Gastrocnemius medialis (tissue), 4 donors: Measurements from ENCODE around the gene RIPOR1. TPM values are rescaled to one million over a fixed set of nuclear protein-coding genes. Genes with fewer than 3 reads are reported as not detected.
A peak's percentile ranks its signal among the peaks of the same experiment; 100 is the strongest.

Experiments
- ATAC-seq, 2 donors: fragments of 150-250 bp; one replicate each; pipeline ENCODE4 v1.9.1; 2016
- DNase-seq, 2 donors: peaks; one replicate each; pipeline ENCODE4 v3.0.0-alpha.2; 2019
- H3K27ac ChIP-seq, 4 donors: fragments of 200-600 bp; sonication (generic); 1 replicate in 1 of 4; 2 replicates in 3 of 4; pipeline ENCODE4 v1.5.1; 2016 to 2018; ENCODE audit warnings: mild to moderate bottlenecking in 2 of 4, moderate library complexity in 1 of 4
- H3K27me3 ChIP-seq, 3 donors: fragments of 200-600 bp; sonication (generic) in 2 of 3; 1 replicate in 1 of 3; 2 replicates in 2 of 3; pipeline versions ENCODE4 v1.5.1 to v1.6.0; 2016 to 2019; ENCODE audit warnings: mild to moderate bottlenecking in 1 of 3, moderate library complexity in 1 of 3
- H3K36me3 ChIP-seq, 2 donors: fragments of 200-600 bp; sonication (generic) in 1 of 2; one replicate each; pipeline ENCODE4 v1.5.1; 2017 to 2018
- H3K4me1 ChIP-seq, 2 donors: fragments of 200-600 bp; sonication (generic) in 1 of 2; one replicate each; pipeline ENCODE4 v1.5.1; 2016 to 2017; ENCODE audit warnings: mild to moderate bottlenecking in 2 of 2
- H3K4me3 ChIP-seq, 4 donors: fragments of 200-600 bp; sonication (generic) in 3 of 4; 1 replicate in 1 of 4; 2 replicates in 3 of 4; pipeline ENCODE4 v1.5.1; 2016 to 2019; ENCODE audit warnings: mild to moderate bottlenecking in 2 of 4
- H3K9me3 ChIP-seq, 3 donors: fragments of 200-600 bp; sonication (generic) in 2 of 3; 1 replicate in 1 of 3; 2 replicates in 2 of 3; pipeline ENCODE4 v1.5.1; 2016 to 2019
- CTCF ChIP-seq, 5 experiments: fragments of 450-650 bp in 3 of 5; fragments of 200-600 bp in 2 of 5; sonication (generic) in 2 of 5; IDR thresholded peaks in 4 of 5; conservative IDR thresholded peaks in 1 of 5; 1 replicate in 4 of 5; 2 replicates in 1 of 5; pipeline ENCODE4 v1.5.1; 2016 to 2019; ENCODE audit warnings: antibody characterized with exemption in 5 of 5, mild to moderate bottlenecking in 3 of 5, moderate library complexity in 3 of 5
- POLR2A ChIP-seq, 2 donors: fragments of 450-650 bp; IDR thresholded peaks; one replicate each; pipeline ENCODE4 v1.6.1; 2017; ENCODE audit warnings: antibody characterized with exemption in 2 of 2, mild to moderate bottlenecking in 2 of 2, moderate library complexity in 2 of 2
- in situ Hi-C, 4 donors: fragments of 200-750 bp; cut with MboI; loops; one replicate each; pipeline versions ENCODE4 v1.15.0 to v1.8.0; 2017; ENCODE audit warnings: low sequenced_read_pairs in 4 of 4
- intact Hi-C: fragments of 100-400 bp; cut with DNase I; formaldehyde crosslinking; loops from one replicate; pipeline ENCODE4 v1.15.1; 2023; ENCODE audit warnings: low total_unique reads
- total RNA-seq, 4 donors: library from RNA; depleted of rRNA; stranded (reverse); fragments of >200 nt; gene quantifications; one replicate each; pipeline versions ENCODE4 v1.1.0 to v1.2.3, GENCODE V29; 2016

RIPOR1 gene
- total RNA-seq, 4 donors from 2014 or later, result 10.6 to 65.4 (median 25.1) TPM

- intact Hi-C loops (loop anchor here (10.0 kb wide), 1 partner anchor 382 kb away; the partner anchor contains the start of genes CTRL and PSMB10), in situ Hi-C loops (loop anchor here in 2 of 4 donors (10.0 kb wide), 1 partner anchor 112 kb away; the partner anchor contains the start of genes ACD (in 2 of the 2), C16orf86 (in 2 of the 2), ENKD1 (in 2 of the 2) and PARD6A (in 2 of the 2))
- H3K4me1 ChIP-seq, result peaks cover 47 to 53% of the 10 kb centered on the region in 2 donors
- peak overlapping the region; percentile 31 to 71 (median 42) for H3K27ac ChIP-seq
- no peak overlapping the region for H3K4me3 ChIP-seq
- H3K36me3 ChIP-seq, result no peaks in the 10 kb centered on the region
- DNase-seq (no peak), ATAC-seq (peak in 1 of 2 donors; percentile 35)
- TF ChIP-seq CTCF (IDR thresholded peaks at IDR 0.05 in 4 of 5, conservative IDR thresholded peaks at IDR 0.05 in 1 of 5) (no peak), POLR2A (IDR thresholded peaks at IDR 0.05) (no peak)
- no peaks in the 10 kb centered on the region for H3K9me3 ChIP-seq
- no peaks in the 10 kb centered on the region for H3K27me3 ChIP-seq
Measured at GRCh38 chr16:67552476-67552875, 23.8 kb downstream of the RIPOR1 start.

GRCh38 chr16:67555795-67556212 lies 27.2 kb downstream of the RIPOR1 start:
- intact Hi-C loops (loop anchor here (10.0 kb wide), 1 partner anchor 379 kb away; the partner anchor contains the start of genes CTRL and PSMB10), in situ Hi-C loops (loop anchor here in 2 of 4 donors (10.0 kb wide), 1 partner anchor 109 kb away; the partner anchor contains the start of genes ACD (in 2 of the 2), C16orf86 (in 2 of the 2), ENKD1 (in 2 of the 2) and PARD6A (in 2 of the 2))
- no peaks in the 10 kb centered on the region for H3K9me3 ChIP-seq
- TF ChIP-seq CTCF (IDR thresholded peaks at IDR 0.05 in 4 of 5, conservative IDR thresholded peaks at IDR 0.05 in 1 of 5) (no peak), POLR2A (IDR thresholded peaks at IDR 0.05) (no peak)
- H3K4me1 ChIP-seq, result peaks cover 29 to 30% of the 10 kb centered on the region in 2 donors
- ATAC-seq (no peak), DNase-seq (no peak)
- no peak overlapping the region for H3K4me3 ChIP-seq
- no peaks in the 10 kb centered on the region for H3K27me3 ChIP-seq
- no peaks in the 10 kb centered on the region for H3K36me3 ChIP-seq
- peak overlapping the region in 3 of 4 donors; percentile 12 to 36 (median 33) for H3K27ac ChIP-seq

- Histone ChIP-seq H3K4me3 (no peak overlapping the region), H3K27ac (peak overlapping the region in 1 of 4 donors; percentile 24), H3K4me1 (peaks cover 20 to 21% of the 10 kb centered on the region in 2 donors), H3K9me3 (no peaks in the 10 kb centered on the region), H3K36me3 (no peaks in the 10 kb centered on the region), H3K27me3 (no peaks in the 10 kb centered on the region)
- DNase-seq, result no peak
- in situ Hi-C loops, result loop anchor here in 2 of 4 donors (10.0 kb wide), 1 partner anchor 106 kb away; the partner anchor contains the start of genes ACD (in 2 of the 2), C16orf86 (in 2 of the 2), ENKD1 (in 2 of the 2) and PARD6A (in 2 of the 2)
- no peak for ATAC-seq
- intact Hi-C loops, result loop anchor here (10.0 kb wide), 1 partner anchor 376 kb away; the partner anchor contains the start of genes CTRL and PSMB10
- TF ChIP-seq CTCF (IDR thresholded peaks at IDR 0.05 in 4 of 5, conservative IDR thresholded peaks at IDR 0.05 in 1 of 5) (no peak), POLR2A (IDR thresholded peaks at IDR 0.05) (no peak)
Measured at GRCh38 chr16:67558859-67559258, 30.2 kb downstream of the RIPOR1 start.

GRCh38 chr16:67560827-67561342 lies 32.3 kb downstream of the RIPOR1 start:
- Histone ChIP-seq H3K36me3 (no peaks in the 10 kb centered on the region), H3K27me3 (no peaks in the 10 kb centered on the region), H3K4me1 (peaks cover 30 to 33% of the 10 kb centered on the region in 2 donors), H3K4me3 (peak overlapping the region in 2 of 4 donors; percentile 73 to 97), H3K9me3 (no peaks in the 10 kb centered on the region), H3K27ac (peak overlapping the region; percentile 90 to 100 (median 100))
- in situ Hi-C loops (no loop called here), intact Hi-C loops (loop anchor here (10.0 kb wide), 1 partner anchor 284 kb away; the partner anchor contains the start of genes CENPT, NUTF2 and THAP11)
- DNase-seq, result no peak
- ATAC-seq, result no peak
- TF ChIP-seq POLR2A (IDR thresholded peaks at IDR 0.05) (no peak), CTCF (IDR thresholded peaks at IDR 0.05 in 4 of 5, conservative IDR thresholded peaks at IDR 0.05 in 1 of 5) (no peak)
